GM18507 (cell line): Measurements from ENCODE around the gene EHMT2.
"Not testable (repeated sequence)": the region's sequence is repeated elsewhere in the genome, so short reads cannot be mapped to it uniquely, and the experiment has no call there.

Experiments
- DNase-seq: peaks from one replicate; pipeline ENCODE4 v3.0.0; 2011; ENCODE audit warnings: low read depth; ENCODE audit not compliant: insufficient read length; ENCODE audit errors: extremely low spot score
- FAIRE-seq: peaks from 2 replicates; lab custom pipeline; 2011; peaks lifted over from hg19 to GRCh38; lab: Jason Lieb, UNC

Gene EHMT2

GRCh38 chr6:31876357-31876756 is 21.1 kb downstream of the EHMT2 start:
- no peak for FAIRE-seq
- no peak for DNase-seq

DNA sequence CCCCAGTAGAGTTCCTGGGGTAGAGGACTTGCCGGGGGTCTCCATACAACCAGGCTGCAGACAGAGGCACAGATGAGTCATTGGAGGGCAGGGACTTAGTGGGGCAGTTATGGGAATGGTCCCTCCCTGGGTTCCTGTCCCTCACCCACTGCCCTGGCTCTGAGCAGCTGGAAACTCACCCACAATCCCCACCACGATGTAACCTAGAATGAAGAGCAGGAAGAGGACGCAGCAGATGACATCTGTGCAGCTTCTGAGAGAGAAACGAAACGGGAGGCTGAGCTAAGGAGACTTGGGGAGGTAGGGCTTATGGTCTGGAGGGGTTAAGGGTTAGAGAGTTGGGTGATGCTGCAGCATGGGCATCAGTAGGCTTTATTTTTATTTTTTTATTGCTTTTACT is 21.6 kb downstream of the EHMT2 start:
- FAIRE-seq, result no peak
- DNase-seq, result no peak

- DNase-seq (no peak), FAIRE-seq (no peak)
Measured at GRCh38 chr6:31874836-31875572, 22.5 kb downstream of the EHMT2 start.

DNA sequence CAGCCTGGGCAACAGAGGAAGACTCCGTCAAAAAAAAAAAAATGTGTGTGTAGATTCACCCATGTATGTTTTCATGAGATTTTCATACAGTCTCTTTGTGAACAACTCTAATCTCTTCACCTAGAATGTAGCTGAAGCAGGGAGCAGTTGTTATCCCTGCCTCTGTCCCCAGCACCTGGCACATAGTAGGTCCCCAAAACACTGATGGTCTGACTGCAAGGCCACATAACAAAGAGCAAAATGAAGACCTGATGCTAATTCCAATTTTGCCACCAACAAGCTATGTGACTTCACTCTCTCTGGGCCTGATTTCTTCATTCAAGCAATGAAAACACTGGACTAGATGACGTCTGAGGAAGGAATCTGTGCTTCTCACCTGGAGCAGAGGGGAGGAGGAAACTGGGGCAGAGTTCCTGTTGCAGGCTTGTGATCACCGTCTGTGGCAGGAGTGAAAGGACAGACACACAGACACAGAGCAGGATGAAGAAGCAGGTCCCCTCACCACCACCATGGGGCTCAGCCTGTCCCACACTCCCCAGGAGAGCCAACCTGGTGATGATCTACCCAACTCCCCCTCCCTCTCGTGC is 23.3 kb downstream of the EHMT2 start:
- FAIRE-seq, result no peak

DNA sequence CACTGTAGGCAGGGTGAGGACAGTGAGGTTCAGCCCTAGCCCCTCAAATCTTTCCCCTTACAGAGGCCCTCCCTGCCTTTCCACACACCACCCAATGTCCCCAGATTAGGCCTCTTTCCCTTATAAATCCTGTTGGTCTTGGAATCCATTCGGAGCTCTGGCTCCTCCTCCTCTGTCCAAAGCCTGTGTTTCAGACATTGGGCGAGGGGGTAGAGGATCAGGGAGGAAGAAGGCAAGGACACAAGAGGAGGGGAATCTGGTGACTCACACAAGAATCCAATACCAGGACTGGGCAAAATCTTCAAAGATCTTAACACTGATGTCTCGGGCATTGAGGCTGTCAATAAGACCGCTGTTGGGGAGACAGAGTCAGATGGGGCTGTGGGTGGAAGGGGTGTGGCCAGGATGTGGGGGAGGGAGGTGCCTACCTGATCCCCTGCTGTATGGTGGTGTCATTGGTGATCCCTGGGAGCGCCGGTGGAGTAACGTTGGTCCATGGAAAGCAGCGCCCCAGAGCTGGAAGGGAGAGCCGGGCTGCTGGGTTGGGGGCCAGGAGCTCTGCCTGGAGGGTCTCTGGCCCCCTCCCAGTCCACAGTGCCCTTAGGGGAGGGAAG is 26.3 kb downstream of the EHMT2 start:
- DNase-seq, result no peak
- FAIRE-seq, result no peak

More for the DNA sequence above, 23.3 kb downstream of the EHMT2 start:
- no peak for DNase-seq

- DNase-seq (no peak), FAIRE-seq (no peak)
Measured at GRCh38 chr6:31870385-31870921, 27.0 kb downstream of the EHMT2 start.

GRCh38 chr6:31869343-31869742 is 28.2 kb downstream of the EHMT2 start:
- DNase-seq, result no peak
- FAIRE-seq, result no peak

DNA sequence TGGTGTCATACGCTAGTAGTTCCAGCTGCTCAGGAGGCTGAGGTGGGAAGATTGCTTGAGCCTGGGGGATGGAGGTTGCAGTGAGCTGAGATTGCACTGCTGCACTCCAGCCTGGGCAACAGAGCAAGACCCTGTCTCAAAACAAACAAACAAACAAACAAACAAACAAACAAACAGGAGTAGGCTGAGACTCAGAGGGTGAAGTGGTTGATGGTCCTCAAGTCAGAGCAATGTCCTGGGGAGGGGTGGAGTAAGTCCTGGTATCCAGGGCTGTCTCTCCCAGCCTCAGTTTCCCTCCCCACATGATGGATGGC is 28.9 kb downstream of the EHMT2 start:
- DNase-seq, FAIRE-seq: not testable (repeated sequence)

GRCh38 chr6:31865205-31866118 is 32.0 kb downstream of the EHMT2 start:
- DNase-seq (no peak), FAIRE-seq (no peak)

DNA sequence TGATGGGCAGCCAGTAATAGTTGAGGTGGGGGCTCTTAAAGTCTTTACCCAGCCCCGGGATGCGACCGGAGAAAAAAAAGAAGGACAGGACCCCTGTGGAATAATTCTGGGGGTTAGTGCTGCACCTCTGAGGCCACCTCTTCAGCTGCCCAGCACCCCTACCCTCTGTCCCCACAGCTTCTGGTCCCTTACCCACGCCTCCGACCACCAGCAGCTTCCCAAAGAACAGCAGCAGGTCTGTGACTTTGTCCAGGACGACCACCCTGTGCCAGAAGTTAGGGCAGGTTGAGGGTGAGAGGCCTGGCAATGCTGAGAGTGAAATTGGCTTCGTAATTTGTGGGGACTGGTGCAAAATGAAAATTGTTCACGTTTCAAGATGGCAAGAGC is 32.7 kb downstream of the EHMT2 start:
- no peak for DNase-seq
- no peak for FAIRE-seq

GRCh38 chr6:31864123-31864562 is 33.4 kb downstream of the EHMT2 start:
- not testable (repeated sequence) for FAIRE-seq, DNase-seq

DNA sequence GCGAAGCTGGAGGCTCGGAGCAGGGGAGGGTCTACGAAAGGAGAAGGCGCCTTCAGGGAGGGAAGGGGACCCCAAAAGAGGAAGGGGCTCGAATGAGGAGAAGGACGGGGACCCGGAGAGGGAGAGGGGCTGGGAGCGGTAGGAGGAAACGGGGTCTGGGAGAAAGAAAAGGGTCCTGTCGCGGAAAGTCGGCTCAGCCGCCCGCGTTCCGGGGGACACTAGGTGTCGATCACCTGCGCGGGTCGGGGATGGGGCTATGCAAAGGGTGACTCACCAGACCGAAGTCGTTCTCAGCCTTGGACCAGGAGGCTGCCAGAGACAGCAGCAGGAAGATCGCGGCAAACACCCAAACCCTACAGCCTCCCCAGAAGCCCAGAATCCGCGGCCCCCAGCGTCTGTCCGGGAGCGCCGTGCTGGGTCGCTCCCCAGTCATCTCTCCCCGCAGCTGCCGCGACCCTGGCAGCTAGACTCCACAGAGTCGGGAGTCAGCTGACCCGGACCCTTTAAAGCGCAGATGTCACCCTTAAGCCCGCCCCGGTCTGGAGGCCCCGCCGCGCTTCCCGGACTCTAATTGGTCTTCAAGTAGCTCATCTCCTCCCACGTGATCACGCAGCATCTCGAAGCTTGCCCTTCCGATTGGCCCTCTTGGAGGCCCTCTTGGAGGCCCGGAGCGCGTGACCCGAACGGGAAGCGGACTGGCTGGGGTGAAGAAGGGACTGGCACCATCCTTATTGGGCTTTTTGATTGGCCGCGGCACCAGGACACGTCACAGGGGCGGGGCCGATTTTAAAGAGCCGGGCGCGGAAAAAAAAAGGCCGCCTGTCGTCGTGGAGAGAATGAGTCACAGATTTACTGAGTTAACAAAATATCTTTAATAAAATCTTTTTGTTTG is 34.9 kb downstream of the EHMT2 start, which contains the start of gene NEU1:
Gene NEU1, minus strand, starts transcription at position 478 of the 892 bp plus-strand sequence. Its CDS starts 45 bp downstream, at position 433.
- DNase-seq (peak; percentile 99), FAIRE-seq (peak; percentile 98)

DNA sequence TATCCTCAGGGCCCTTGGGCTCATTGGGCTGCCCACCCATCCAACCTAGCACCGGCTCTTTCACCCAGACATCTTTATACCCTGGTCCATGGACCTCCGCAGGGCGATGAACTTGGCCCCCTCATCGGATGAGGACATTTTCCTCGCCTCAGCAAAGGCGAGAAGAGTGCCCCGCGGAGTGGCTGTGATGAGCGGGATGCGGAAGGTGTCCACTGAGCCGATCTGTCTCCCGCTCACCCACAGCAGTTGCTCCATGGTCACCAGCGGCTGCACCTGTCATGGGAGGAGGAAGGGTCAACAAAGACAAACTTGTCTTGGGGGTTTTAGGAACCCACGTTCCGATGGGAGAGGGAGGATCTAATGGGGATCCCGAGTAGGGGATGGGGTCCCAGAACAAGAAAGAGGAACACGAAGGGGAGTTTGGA is 35.6 kb downstream of the EHMT2 start:
- no peak for FAIRE-seq
- no peak for DNase-seq

GRCh38 chr6:31861150-31861549 is 36.3 kb downstream of the EHMT2 start:
- DNase-seq (no peak), FAIRE-seq (no peak)

DNA sequence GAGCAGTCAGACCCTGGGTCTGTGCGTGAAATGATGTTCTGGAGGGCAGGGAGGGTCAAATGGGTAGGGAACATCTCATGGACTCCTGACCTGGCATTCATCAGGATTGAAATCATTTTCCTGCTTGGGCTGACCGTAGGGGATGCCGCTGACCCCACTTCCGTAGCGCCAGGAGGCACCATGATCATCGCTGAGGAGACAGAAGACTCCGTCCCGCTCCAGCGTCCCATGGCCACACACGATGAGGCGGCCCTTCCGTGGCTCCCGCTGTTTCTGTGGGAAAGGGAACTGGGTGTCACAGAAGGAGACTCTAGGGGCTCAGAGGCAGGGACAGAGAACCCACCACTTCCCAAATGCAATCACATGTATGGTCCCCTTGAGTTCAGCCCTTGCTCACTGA is 37.1 kb downstream of the EHMT2 start:
- FAIRE-seq (no peak), DNase-seq (no peak)

DNA sequence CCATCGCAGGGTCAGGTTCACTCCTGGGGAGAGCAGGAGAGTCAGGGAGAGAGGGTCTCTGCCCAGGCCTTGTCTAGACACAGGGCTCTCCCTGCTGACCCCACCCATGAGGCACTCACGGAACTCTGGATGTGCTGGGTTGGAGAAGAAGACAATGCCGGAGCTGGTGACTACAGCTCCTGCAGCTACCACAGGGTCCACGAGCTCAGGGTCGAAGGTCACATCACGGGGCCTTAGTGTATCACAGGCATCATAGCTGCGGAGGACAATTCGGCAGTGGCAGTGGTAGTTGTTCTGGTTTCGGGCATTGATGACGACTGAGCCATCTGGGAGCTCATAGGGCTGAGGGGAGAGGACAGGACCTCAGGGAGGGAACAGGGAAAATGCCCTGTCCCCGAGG is 37.6 kb downstream of the EHMT2 start:
- FAIRE-seq (no peak), DNase-seq (no peak)

- no peak for DNase-seq
- FAIRE-seq, result no peak
Measured at GRCh38 chr6:31858707-31859106, 38.8 kb downstream of the EHMT2 start.

GRCh38 chr6:31857774-31858173 is 39.7 kb downstream of the EHMT2 start:
- FAIRE-seq, DNase-seq: not testable (repeated sequence)
